Smooth muscle cell (in vitro differentiated cells): Measurements from ENCODE around the gene PRR20G. TPM values are rescaled to one million over a fixed set of nuclear protein-coding genes. Genes with fewer than 3 reads are reported as not detected.

Source experiments
- DNase-seq: peaks from one replicate; lab custom pipeline; 2025; ENCODE audit not compliant: unreplicated experiment; lab: John Stamatoyannopoulos, UW
- H2AFZ ChIP-seq: fragments of 200-600 bp; sonication (generic); 2 replicates; pipeline ENCODE4 v1.6.0; 2016; ENCODE audit warnings: antibody characterized with exemption, low read depth, mild to moderate bottlenecking
- H3F3A ChIP-seq: fragments of 200-600 bp; sonication (generic); 2 replicates; pipeline ENCODE4 v1.6.0; 2017; ENCODE audit warnings: antibody characterized with exemption, low read depth
- H3K27ac ChIP-seq: fragments of 200-600 bp; sonication (generic); 2 replicates; pipeline ENCODE4 v1.5.1; 2016; ENCODE audit warnings: low read depth, mild to moderate bottlenecking
- H3K27me3 ChIP-seq: fragments of 200-600 bp; sonication (generic); 2 replicates; pipeline ENCODE4 v1.6.1; 2016; ENCODE audit warnings: low read depth, mild to moderate bottlenecking
- H3K36me3 ChIP-seq: fragments of 200-600 bp; sonication (generic); 2 replicates; pipeline ENCODE4 v1.5.1; 2016; ENCODE audit warnings: low read depth
- H3K4me1 ChIP-seq: fragments of 200-600 bp; sonication (generic); 2 replicates; pipeline ENCODE4 v1.5.1; 2016; ENCODE audit warnings: low read depth
- H3K4me2 ChIP-seq: fragments of 200-600 bp; sonication (generic); 2 replicates; pipeline ENCODE4 v1.6.0; 2016; ENCODE audit warnings: mild to moderate bottlenecking
- H3K4me3 ChIP-seq: fragments of 200-600 bp; sonication (generic); 2 replicates; pipeline ENCODE4 v1.5.1; 2016; ENCODE audit warnings: mild to moderate bottlenecking
- H3K79me2 ChIP-seq: fragments of 200-600 bp; sonication (generic); 2 replicates; pipeline ENCODE4 v1.6.0; 2016; ENCODE audit warnings: low read depth, mild to moderate bottlenecking
- H3K9ac ChIP-seq: fragments of 200-600 bp; sonication (generic); 2 replicates; pipeline ENCODE4 v1.6.0; 2016; ENCODE audit warnings: low read depth
- H3K9me3 ChIP-seq: fragments of 200-600 bp; sonication (generic); replicated peaks from 2 replicates; pipeline ENCODE4 v1.5.1; 2016; ENCODE audit warnings: low read depth
- H4K20me1 ChIP-seq: fragments of 200-600 bp; sonication (generic); 2 replicates; pipeline ENCODE4 v1.6.0; 2016; ENCODE audit warnings: low read depth
- CTCF ChIP-seq: fragments of 200-600 bp; sonication (generic); IDR thresholded peaks from 2 replicates; pipeline ENCODE4 v1.5.1; 2017; ENCODE audit warnings: borderline replicate concordance, mild to moderate bottlenecking, antibody characterized with exemption; ENCODE audit not compliant: insufficient read depth, poor library complexity, severe bottlenecking
- WGBS: methylation state at CpG from one replicate; pipeline ENCODE4 v1.1.7; 2016; ENCODE audit warnings: low lambda C conversion rate; 5-methylcytosine and 5-hydroxymethylcytosine counted together
- polyA plus RNA-seq: library from polyadenylated mRNA; unstranded; fragments of >200 nt; fragmentation: Nextera tagmentation; extraction: Ambion mirVana; gene quantifications from 2 replicates; pipeline ENCODE4 v1.2.1, GENCODE V29; 2016
- total RNA-seq: library from RNA; depleted of rRNA; stranded (reverse); fragments of >200 nt; gene quantifications from 2 replicates; pipeline ENCODE4 v1.2.3, GENCODE V29; 2014

Gene PRR20G
- total and polyA plus RNA-seq, 2 experiments from 2014 or later: not detected

GRCh38 chr3:127324913-127325628 lies 37.2 kb upstream of the PRR20G start:
- TF ChIP-seq CTCF: no peak
- no peak overlapping the region for H3K9ac ChIP-seq
- H3K4me1 ChIP-seq: no peaks in the 10 kb centered on the region
- H3F3A ChIP-seq: no peaks in the 10 kb centered on the region
- no peak overlapping the region for H3K4me3 ChIP-seq
- WGBS: 74% methylated on average over 4 of the region's 4 CpGs
- no peaks in the 10 kb centered on the region for H3K27me3 ChIP-seq
- no peak overlapping the region for H2AFZ ChIP-seq
- H3K27ac ChIP-seq: no peak overlapping the region
- DNase-seq: no peak
- no peaks in the 10 kb centered on the region for H3K36me3 ChIP-seq
- H3K9me3 ChIP-seq: no peaks in the 10 kb centered on the region
- H3K79me2 ChIP-seq: no peaks in the 10 kb centered on the region
- no peak overlapping the region for H3K4me2 ChIP-seq
- H4K20me1 ChIP-seq: no peaks in the 10 kb centered on the region

- no peak for TF ChIP-seq CTCF
- no peak overlapping the region for H3K4me2 ChIP-seq
- H3K4me1 ChIP-seq: no peaks in the 10 kb centered on the region
- no peak overlapping the region for H3K4me3 ChIP-seq
- no peaks in the 10 kb centered on the region for H4K20me1 ChIP-seq
- no peaks in the 10 kb centered on the region for H3K27me3 ChIP-seq
- H3K9me3 ChIP-seq: no peaks in the 10 kb centered on the region
- H2AFZ ChIP-seq: no peak overlapping the region
- 71% methylated on average over 3 of the region's 3 CpGs for WGBS
- no peaks in the 10 kb centered on the region for H3K36me3 ChIP-seq
- no peaks in the 10 kb centered on the region for H3K79me2 ChIP-seq
- H3K27ac ChIP-seq: no peak overlapping the region
- H3F3A ChIP-seq: no peaks in the 10 kb centered on the region
- H3K9ac ChIP-seq: no peak overlapping the region
- no peak for DNase-seq
These were observed 36.2 kb upstream of the PRR20G start for GRCh38 chr3:127324076-127324475.

- 81% methylated on average over 5 of the region's 5 CpGs for WGBS
These were observed 35.7 kb upstream of the PRR20G start for GRCh38 chr3:127323581-127323980.

More at GRCh38 chr3:127323581-127323980, 35.7 kb upstream of the PRR20G start:
- no peak overlapping the region for H3K27ac ChIP-seq
- TF ChIP-seq CTCF: no peak
- no peaks in the 10 kb centered on the region for H3F3A ChIP-seq
- no peak overlapping the region for H3K4me2 ChIP-seq
- DNase-seq: no peak
- no peaks in the 10 kb centered on the region for H3K27me3 ChIP-seq
- no peaks in the 10 kb centered on the region for H4K20me1 ChIP-seq
- H3K4me3 ChIP-seq: no peak overlapping the region
- no peaks in the 10 kb centered on the region for H3K4me1 ChIP-seq
- no peak overlapping the region for H2AFZ ChIP-seq
- H3K79me2 ChIP-seq: no peaks in the 10 kb centered on the region
- H3K36me3 ChIP-seq: no peaks in the 10 kb centered on the region
- H3K9ac ChIP-seq: no peak overlapping the region
- H3K9me3 ChIP-seq: no peaks in the 10 kb centered on the region
